Lower lobe of right lung (tissue), 2 donors: ENCODE results near the gene ZFYVE1. TPM values are rescaled to one million over a fixed set of nuclear protein-coding genes. Genes with fewer than 3 reads are reported as not detected.
A peak's percentile ranks its signal among the peaks of the same experiment; 100 is the strongest.

Experiments used
- ATAC-seq, 2 donors: fragments of 200-7000 bp; cut with Tn5 transposase; one replicate each; pipeline ENCODE4 v1.9.1; 2020 to 2022; ENCODE audit warnings: mild to moderate bottlenecking in 2 of 2, moderate library complexity in 2 of 2
- DNase-seq: peaks from one replicate; pipeline ENCODE4 v3.0.0-alpha.2; 2020
- H3K27ac ChIP-seq: fragments of 200-600 bp; one replicate; pipeline ENCODE4 v1.8.0; 2022
- H3K27me3 ChIP-seq: fragments of 200-600 bp; one replicate; pipeline ENCODE4 v1.8.0; 2022; ENCODE audit warnings: low read depth
- H3K36me3 ChIP-seq: fragments of 200-600 bp; one replicate; pipeline ENCODE4 v1.8.0; 2022; ENCODE audit warnings: mild to moderate bottlenecking
- H3K4me1 ChIP-seq: fragments of 200-600 bp; one replicate; pipeline ENCODE4 v1.8.0; 2022
- H3K4me3 ChIP-seq: fragments of 200-600 bp; one replicate; pipeline ENCODE4 v1.8.0; 2022; ENCODE audit warnings: mild to moderate bottlenecking
- H3K9me3 ChIP-seq: fragments of 200-600 bp; one replicate; pipeline ENCODE4 v1.8.0; 2022
- CTCF ChIP-seq: fragments of 200-600 bp; IDR thresholded peaks from one replicate; pipeline ENCODE4 v1.8.0; 2022; ENCODE audit warnings: antibody characterized with exemption, mild to moderate bottlenecking
- intact Hi-C: fragments of 100-400 bp; cut with DNase I; formaldehyde crosslinking; loops from one replicate; pipeline ENCODE4 v1.11.0; 2022
- total RNA-seq: library from RNA; stranded (reverse); fragmentation: NEBNext Ultra II Directional; extraction: Animal tissue kit (Norgen Biotek cat#: 25700); gene quantifications from one replicate; pipeline ENCODE4 v1.2.1, GENCODE V29; 2021
- donor health status: DM: no; HTN: yes; CAD: no; lungs with severe emphysema.

Gene ZFYVE1
- total RNA-seq, 1 donor from 2014 or later, result 20.1 TPM

GRCh38 chr14:72924337-72924736, 102.6 kb downstream of the ZFYVE1 start:
- H3K4me3 ChIP-seq, result no peak overlapping the region
- no peak for TF ChIP-seq CTCF
- H3K9me3 ChIP-seq, result no peaks in the 10 kb centered on the region
- intact Hi-C loops, result no loop called here
- no peaks in the 10 kb centered on the region for H3K36me3 ChIP-seq
- ATAC-seq (no peak), DNase-seq (peak; percentile 71)
- H3K27me3 ChIP-seq, result no peaks in the 10 kb centered on the region
- H3K27ac ChIP-seq, result no peak overlapping the region
- peaks cover 10% of the 10 kb centered on the region for H3K4me1 ChIP-seq

- H3K4me3 ChIP-seq, result no peak overlapping the region
- H3K27me3 ChIP-seq, result peaks cover 5% of the 10 kb centered on the region
- intact Hi-C loops, result no loop called here
- no peaks in the 10 kb centered on the region for H3K36me3 ChIP-seq
- ATAC-seq (no peak), DNase-seq (no peak)
- no peaks in the 10 kb centered on the region for H3K9me3 ChIP-seq
- H3K4me1 ChIP-seq, result peaks cover 5% of the 10 kb centered on the region
- TF ChIP-seq CTCF, result no peak
- no peak overlapping the region for H3K27ac ChIP-seq
Observed at GRCh38 chr14:72921396-72921795, 105.5 kb downstream of the ZFYVE1 start.

GRCh38 chr14:72920008-72920407, 106.9 kb downstream of the ZFYVE1 start:
- Histone ChIP-seq H3K27ac (no peak overlapping the region), H3K9me3 (no peaks in the 10 kb centered on the region), H3K36me3 (no peaks in the 10 kb centered on the region), H3K4me3 (no peak overlapping the region), H3K27me3 (peaks cover 5% of the 10 kb centered on the region), H3K4me1 (no peaks in the 10 kb centered on the region)
- no peak for DNase-seq
- ATAC-seq, result no peak
- intact Hi-C loops, result no loop called here
- no peak for TF ChIP-seq CTCF

Other genes starting within 250 kb of the ZFYVE1 start
- 0.59 TPM for gene DPF3, start 133.0 kb downstream of the ZFYVE1 start, total RNA-seq
- gene DCAF4, start 100.6 kb downstream of the ZFYVE1 start, total RNA-seq, result 19.5 TPM
- 56.1 TPM for gene RBM25, start 31.4 kb upstream of the ZFYVE1 start, total RNA-seq
- 69.2 TPM for gene PSEN1, start 109.4 kb upstream of the ZFYVE1 start, total RNA-seq
- 10.7 TPM for gene PAPLN, start 210.4 kb upstream of the ZFYVE1 start, total RNA-seq